Thoracic aorta (tissue), 2 donors: ENCODE results near the gene PTPN2. TPM values are rescaled to one million over a fixed set of nuclear protein-coding genes. Genes with fewer than 3 reads are reported as not detected.

Source experiments
- ATAC-seq: fragments of 150-250 bp; one replicate; pipeline ENCODE4 v1.8.0; 2017; ENCODE audit warnings: low read depth; ENCODE audit not compliant: insufficient number of reproducible peaks, low FRiP score
- DNase-seq: peaks from one replicate; pipeline ENCODE4 v3.0.0-alpha.2; 2020; ENCODE audit warnings: low spot score
- H3K27ac ChIP-seq, 2 donors: fragments of 200-600 bp; sonication (generic); 1 replicate in 1 of 2; 2 replicates in 1 of 2; pipeline ENCODE4 v1.5.1; 2016; ENCODE audit warnings: mild to moderate bottlenecking in 2 of 2, moderate library complexity in 2 of 2
- H3K27me3 ChIP-seq: fragments of 200-600 bp; sonication (generic); replicated peaks from 2 replicates; pipeline ENCODE4 v1.6.0; 2016; ENCODE audit warnings: mild to moderate bottlenecking; ENCODE audit not compliant: insufficient read depth
- H3K36me3 ChIP-seq: fragments of 200-600 bp; sonication (generic); one replicate; pipeline ENCODE4 v1.5.1; 2016
- H3K4me1 ChIP-seq, 2 donors: fragments of 200-600 bp; sonication (generic); 1 replicate in 1 of 2; 2 replicates in 1 of 2; pipeline versions ENCODE4 v1.5.1 to v1.6.0; 2016; ENCODE audit warnings: low read depth in 2 of 2, mild to moderate bottlenecking in 1 of 2; ENCODE audit not compliant: control insufficient read depth in 1 of 2
- H3K4me3 ChIP-seq: fragments of 200-600 bp; sonication (generic); 2 replicates; pipeline ENCODE4 v1.5.1; 2016; ENCODE audit warnings: mild to moderate bottlenecking
- H3K9me3 ChIP-seq: fragments of 200-600 bp; sonication (generic); 2 replicates; pipeline ENCODE4 v1.5.1; 2016
- CTCF ChIP-seq: fragments of 200-600 bp; sonication (generic); IDR thresholded peaks from one replicate; pipeline ENCODE4 v1.5.1; 2019; ENCODE audit warnings: antibody characterized with exemption
- total RNA-seq, 2 donors: library from RNA; depleted of rRNA; stranded (reverse); fragments of >200 nt; gene quantifications; one replicate each; pipeline versions ENCODE4 v1.1.0 to v1.2.3, GENCODE V29; 2016

PTPN2 gene
- total RNA-seq, 2 donors from 2014 or later: 29.4 to 62.8 TPM

GRCh38 chr18:12884406-12885323, 628 bp upstream of the PTPN2 start:
- H3K4me1 ChIP-seq: peaks cover 5 to 38% of the 10 kb centered on the region in 2 donors
- no peaks in the 10 kb centered on the region for H3K36me3 ChIP-seq
- peak; percentile 29 for DNase-seq
- H3K27me3 ChIP-seq: no peaks in the 10 kb centered on the region
- ATAC-seq: no peak
- H3K4me3 ChIP-seq: peak overlapping the region; percentile 84
- H3K9me3 ChIP-seq: no peaks in the 10 kb centered on the region
- TF ChIP-seq CTCF: no peak
- peak overlapping the region; percentile 97 to 98 for H3K27ac ChIP-seq

- H3K4me3 ChIP-seq: peak overlapping the region; percentile 84
- peaks cover 5 to 51% of the 10 kb centered on the region in 2 donors for H3K4me1 ChIP-seq
- DNase-seq: no peak
- no peaks in the 10 kb centered on the region for H3K36me3 ChIP-seq
- no peak for TF ChIP-seq CTCF
- H3K27me3 ChIP-seq: no peaks in the 10 kb centered on the region
- H3K27ac ChIP-seq: peak overlapping the region; percentile 97 to 98
- no peaks in the 10 kb centered on the region for H3K9me3 ChIP-seq
- peak; percentile 54 for ATAC-seq
These were observed 709 bp downstream of the PTPN2 start for GRCh38 chr18:12883372-12883683.

GRCh38 chr18:12882453-12883371, 1.3 kb downstream of the PTPN2 start:
- no peak for DNase-seq
- Histone ChIP-seq H3K27ac (peak overlapping the region; percentile 97 to 98), H3K9me3 (no peaks in the 10 kb centered on the region), H3K4me1 (peaks cover 5 to 53% of the 10 kb centered on the region in 2 donors), H3K4me3 (peak overlapping the region; percentile 84), H3K27me3 (no peaks in the 10 kb centered on the region), H3K36me3 (no peaks in the 10 kb centered on the region)
- TF ChIP-seq CTCF: no peak
- ATAC-seq: no peak

- H3K27ac ChIP-seq: no peak overlapping the region
- DNase-seq: no peak
- no peak overlapping the region for H3K4me3 ChIP-seq
These were observed 3.5 kb downstream of the PTPN2 start for GRCh38 chr18:12880541-12880910.

More at GRCh38 chr18:12880541-12880910, 3.5 kb downstream of the PTPN2 start:
- Histone ChIP-seq H3K9me3 (no peaks in the 10 kb centered on the region), H3K36me3 (no peaks in the 10 kb centered on the region), H3K4me1 (peaks cover 5 to 53% of the 10 kb centered on the region in 2 donors), H3K27me3 (no peaks in the 10 kb centered on the region)
- ATAC-seq: no peak
- TF ChIP-seq CTCF: no peak
